ENCODE results near the gene CLEC10A.
"Not testable (repeated sequence)": the region's sequence is repeated elsewhere in the genome, so short reads cannot be mapped to it uniquely, and the experiment has no call there.

CLEC10A gene
- total RNA-seq: 0 to 0.24 reads per million in 2 donors

GRCh38 chr17:7079581-7080455 is at the start of gene CLEC10A:
TSS of gene CLEC10A (minus strand) at chr17:7080251. CDS start at chr17:7078812, 1,439 bp downstream.
- DNase-seq: no peak

- DNase-seq: no peak
Observed at GRCh38 chr17:7129311-7129710, 49.3 kb upstream of the CLEC10A start.

- no peak for DNase-seq
Observed at GRCh38 chr17:7128160-7128559, 48.1 kb upstream of the CLEC10A start.

GRCh38 chr17:7127501-7127900 is 47.5 kb upstream of the CLEC10A start:
- DNase-seq: not testable (repeated sequence)

GRCh38 chr17:7126386-7126785 is 46.3 kb upstream of the CLEC10A start:
- DNase-seq: not testable (repeated sequence)

GRCh38 chr17:7124923-7125322 is 44.9 kb upstream of the CLEC10A start:
- DNase-seq: no peak

- DNase-seq: no peak
Observed at GRCh38 chr17:7123844-7124243, 43.8 kb upstream of the CLEC10A start.

GRCh38 chr17:7122381-7122780 is 42.3 kb upstream of the CLEC10A start:
- no peak for DNase-seq

- DNase-seq: not testable (repeated sequence)
Observed at GRCh38 chr17:7120635-7121034, 40.6 kb upstream of the CLEC10A start.

- DNase-seq: no peak
Observed at GRCh38 chr17:7120123-7120522, 40.1 kb upstream of the CLEC10A start.

- DNase-seq: no peak
Observed at GRCh38 chr17:7119314-7119713, 39.3 kb upstream of the CLEC10A start.

GRCh38 chr17:7114875-7115614 is 35.0 kb upstream of the CLEC10A start:
- DNase-seq: no peak

GRCh38 chr17:7114241-7114874 is 34.3 kb upstream of the CLEC10A start, which contains the start of gene ASGR2:
TSS of gene ASGR2 (minus strand) at chr17:7114822. CDS start at chr17:7114240, 582 bp downstream.
- DNase-seq: no peak

- DNase-seq: no peak
Observed at GRCh38 chr17:7113273-7114071, 33.4 kb upstream of the CLEC10A start.

GRCh38 chr17:7112510-7113108 is 32.6 kb upstream of the CLEC10A start:
- no peak for DNase-seq

- DNase-seq: no peak
Observed at GRCh38 chr17:7111784-7112509, 31.9 kb upstream of the CLEC10A start.

- DNase-seq: no peak
Observed at GRCh38 chr17:7110617-7111306, 30.7 kb upstream of the CLEC10A start.

GRCh38 chr17:7109461-7110322 is 29.6 kb upstream of the CLEC10A start:
- no peak for DNase-seq

GRCh38 chr17:7108981-7109380 is 28.9 kb upstream of the CLEC10A start:
- no peak for DNase-seq

GRCh38 chr17:7108560-7108925 is 28.5 kb upstream of the CLEC10A start:
- DNase-seq: no peak

Data from T-helper 9 cell (primary cell).